DND-41 (cell line): ENCODE data around the gene NFASC.

Experiments
- ATAC-seq: fragments of 200-7000 bp; cut with Tn5 transposase; 3 replicates; pipeline ENCODE4 v1.9.1; 2021; ENCODE audit warnings: low read depth; ENCODE audit not compliant: insufficient read depth
- DNase-seq: peaks from one replicate; pipeline ENCODE4 v3.0.0-alpha.2; 2020
- H2AFZ ChIP-seq: 2 replicates; pipeline ENCODE4 v1.6.0; 2012; ENCODE audit warnings: low read depth, low read length
- H3K27ac ChIP-seq: 2 replicates; pipeline ENCODE4 v1.5.1; 2012; ENCODE audit warnings: low read length, inconsistent platforms
- H3K27me3 ChIP-seq: fragments of 200-600 bp; sonication (generic); 2 replicates; pipeline ENCODE4 v1.6.0; 2012; ENCODE audit warnings: low read length, mild to moderate bottlenecking, inconsistent platforms; ENCODE audit not compliant: insufficient read depth, poor library complexity
- H3K36me3 ChIP-seq: 2 replicates; pipeline ENCODE4 v1.5.1; 2012; ENCODE audit warnings: low read length, inconsistent platforms; ENCODE audit not compliant: insufficient read depth
- H3K4me1 ChIP-seq: 2 replicates; pipeline ENCODE4 v1.5.1; 2012; ENCODE audit warnings: mild to moderate bottlenecking, low read length; ENCODE audit not compliant: insufficient read depth
- H3K4me2 ChIP-seq: 2 replicates; pipeline ENCODE4 v1.6.0; 2012; ENCODE audit warnings: mild to moderate bottlenecking, moderate library complexity, low read length, inconsistent platforms; ENCODE audit not compliant: insufficient read depth
- H3K4me3 ChIP-seq, 2 experiments: fragments of 200-600 bp in 1 of 2; shearing (Covaris generic) in 1 of 2; 2 replicates each; pipeline ENCODE4 v1.5.1; 2012 to 2016; ENCODE audit warnings: inconsistent platforms in 2 of 2, low read length in 2 of 2, mild to moderate bottlenecking in 2 of 2, low read depth in 1 of 2, moderate library complexity in 1 of 2
- H3K79me2 ChIP-seq: 2 replicates; pipeline ENCODE4 v1.6.0; 2012; ENCODE audit warnings: low read length, inconsistent platforms; ENCODE audit not compliant: insufficient read depth
- H3K9ac ChIP-seq: 2 replicates; pipeline ENCODE4 v1.6.0; 2012; ENCODE audit warnings: low read depth, mild to moderate bottlenecking, inconsistent platforms, low read length, moderate library complexity
- H3K9me3 ChIP-seq: 2 replicates; pipeline ENCODE4 v1.5.1; 2012; ENCODE audit warnings: low read length, moderate library complexity, mild to moderate bottlenecking, inconsistent platforms; ENCODE audit not compliant: insufficient read depth, severe bottlenecking
- H4K20me1 ChIP-seq: 2 replicates; pipeline ENCODE4 v1.6.0; 2012; ENCODE audit warnings: low read length; ENCODE audit not compliant: insufficient read depth
- EZH2 ChIP-seq: IDR thresholded peaks from 3 replicates; pipeline ENCODE4 v1.6.1; 2012; ENCODE audit warnings: borderline replicate concordance, low read depth, mild to moderate bottlenecking, moderate library complexity, low read length, inconsistent platforms; ENCODE audit not compliant: severe bottlenecking
- TF ChIP-seq, protein P1 (sequence below): IDR thresholded peaks from 2 replicates; pipeline ENCODE4 v1.5.1; 2012; ENCODE audit warnings: borderline replicate concordance, low read length, moderate library complexity, mild to moderate bottlenecking; ENCODE audit not compliant: poor library complexity, severe bottlenecking; ENCODE audit errors: extremely low read depth

Gene NFASC

DNA sequence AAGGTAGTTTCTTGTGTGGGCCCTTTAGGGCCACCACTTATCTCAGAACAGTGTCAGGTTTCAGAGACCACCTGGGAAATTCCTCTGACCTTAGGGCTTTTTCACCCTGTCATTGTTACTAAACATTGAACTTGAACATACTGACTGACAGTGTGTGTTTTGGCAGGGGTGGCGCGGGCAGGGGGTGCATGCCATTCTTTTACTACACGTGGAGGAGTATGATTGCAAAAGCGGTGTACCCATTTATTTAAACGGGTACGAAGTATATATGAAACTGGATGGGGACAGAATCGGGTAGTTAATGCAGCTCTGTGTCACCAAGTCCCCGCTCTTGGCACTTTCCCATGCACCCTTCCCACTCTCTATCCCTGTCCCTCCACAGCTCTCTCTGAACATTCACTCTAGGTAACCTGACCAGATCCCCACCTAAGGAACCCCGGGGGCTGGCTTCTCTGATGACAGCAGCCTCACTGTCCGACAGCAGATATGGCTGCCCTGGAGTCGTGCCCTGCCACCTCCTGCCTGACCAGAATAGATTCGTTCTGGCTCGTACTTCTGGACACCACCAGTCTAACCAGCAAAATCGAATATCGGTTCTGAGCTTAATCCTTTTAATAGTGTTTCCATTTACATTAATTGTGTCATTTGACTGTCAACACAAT lies 51.3 kb downstream of the NFASC start:
- Histone ChIP-seq H3K27ac (no peak overlapping the region), H4K20me1 (no peaks in the 10 kb centered on the region; the same call in 1 of the 2 replicates), H2AFZ (no peak overlapping the region), H3K4me1 (no peaks in the 10 kb centered on the region), H3K9ac (no peak overlapping the region), H3K27me3 (peaks cover 32% of the 10 kb centered on the region), H3K79me2 (no peaks in the 10 kb centered on the region), H3K9me3 (no peaks in the 10 kb centered on the region), H3K4me3 (no peak overlapping the region), H3K4me2 (no peak overlapping the region), H3K36me3 (no peaks in the 10 kb centered on the region)
- DNase-seq (no peak), ATAC-seq (no peak)
- TF ChIP-seq EZH2 = no peak
- TF ChIP-seq, protein P1, sequence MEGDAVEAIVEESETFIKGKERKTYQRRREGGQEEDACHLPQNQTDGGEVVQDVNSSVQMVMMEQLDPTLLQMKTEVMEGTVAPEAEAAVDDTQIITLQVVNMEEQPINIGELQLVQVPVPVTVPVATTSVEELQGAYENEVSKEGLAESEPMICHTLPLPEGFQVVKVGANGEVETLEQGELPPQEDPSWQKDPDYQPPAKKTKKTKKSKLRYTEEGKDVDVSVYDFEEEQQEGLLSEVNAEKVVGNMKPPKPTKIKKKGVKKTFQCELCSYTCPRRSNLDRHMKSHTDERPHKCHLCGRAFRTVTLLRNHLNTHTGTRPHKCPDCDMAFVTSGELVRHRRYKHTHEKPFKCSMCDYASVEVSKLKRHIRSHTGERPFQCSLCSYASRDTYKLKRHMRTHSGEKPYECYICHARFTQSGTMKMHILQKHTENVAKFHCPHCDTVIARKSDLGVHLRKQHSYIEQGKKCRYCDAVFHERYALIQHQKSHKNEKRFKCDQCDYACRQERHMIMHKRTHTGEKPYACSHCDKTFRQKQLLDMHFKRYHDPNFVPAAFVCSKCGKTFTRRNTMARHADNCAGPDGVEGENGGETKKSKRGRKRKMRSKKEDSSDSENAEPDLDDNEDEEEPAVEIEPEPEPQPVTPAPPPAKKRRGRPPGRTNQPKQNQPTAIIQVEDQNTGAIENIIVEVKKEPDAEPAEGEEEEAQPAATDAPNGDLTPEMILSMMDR = no peak

DNA sequence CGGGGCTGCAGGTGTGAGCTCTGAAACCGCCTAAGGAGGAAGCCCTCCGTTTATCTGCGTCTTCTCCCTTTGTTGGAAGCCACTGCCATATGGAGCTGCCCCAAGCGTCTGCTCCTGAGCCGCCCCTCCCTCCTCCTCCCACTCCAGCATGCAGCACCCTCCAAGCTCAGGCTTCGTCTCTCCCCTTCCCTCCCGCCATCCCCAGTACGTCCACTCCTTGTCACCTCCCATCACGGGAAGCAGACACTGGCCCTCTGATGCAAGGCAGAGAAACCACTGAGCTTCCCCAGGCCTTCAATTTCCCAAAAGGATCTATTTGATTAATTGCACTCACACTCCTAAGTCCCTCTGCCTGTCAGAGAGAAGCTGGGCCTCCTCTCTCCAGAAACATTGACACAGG lies 52.5 kb downstream of the NFASC start:
- no peaks in the 10 kb centered on the region for H3K79me2 ChIP-seq
- no peak overlapping the region for H3K27ac ChIP-seq
- H4K20me1 ChIP-seq = no peaks in the 10 kb centered on the region; the same call in 1 of the 2 replicates
- TF ChIP-seq, protein P1 = no peak
- TF ChIP-seq EZH2 = no peak
- H3K9me3 ChIP-seq = no peaks in the 10 kb centered on the region
- H3K4me3 ChIP-seq = no peak overlapping the region
- no peak for DNase-seq
- H3K27me3 ChIP-seq = peaks cover 32% of the 10 kb centered on the region
- no peak overlapping the region for H2AFZ ChIP-seq
- ATAC-seq = no peak
- H3K9ac ChIP-seq = no peak overlapping the region
- no peaks in the 10 kb centered on the region for H3K36me3 ChIP-seq
- no peak overlapping the region for H3K4me2 ChIP-seq
- H3K4me1 ChIP-seq = no peaks in the 10 kb centered on the region

DNA sequence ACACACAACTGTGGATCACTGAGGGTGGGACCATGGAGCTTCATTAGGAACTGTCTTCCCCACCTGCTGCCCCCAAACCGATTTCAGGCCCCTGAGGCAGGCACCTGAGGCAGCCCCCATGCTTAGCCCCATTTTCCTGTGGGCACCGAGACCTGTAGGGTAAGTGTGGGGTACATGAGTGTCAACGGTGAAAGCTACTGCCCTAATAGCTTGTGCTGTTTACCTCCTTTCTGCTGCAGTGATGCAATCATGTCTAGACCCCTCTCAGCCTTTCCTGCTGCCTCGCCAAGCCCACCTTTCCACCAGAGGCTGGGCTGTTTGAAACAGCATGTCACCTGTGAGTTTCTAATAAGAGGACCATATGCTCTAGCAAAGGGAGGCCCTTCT lies 53.0 kb downstream of the NFASC start:
- Histone ChIP-seq H3K27ac (no peak overlapping the region), H2AFZ (no peak overlapping the region)

More for the DNA sequence above, 53.0 kb downstream of the NFASC start:
- Histone ChIP-seq H3K27me3 (peaks cover 34% of the 10 kb centered on the region), H3K9me3 (no peaks in the 10 kb centered on the region), H3K9ac (no peak overlapping the region), H3K36me3 (no peaks in the 10 kb centered on the region), H3K79me2 (no peaks in the 10 kb centered on the region), H3K4me2 (no peak overlapping the region), H4K20me1 (no peaks in the 10 kb centered on the region; the same call in 1 of the 2 replicates), H3K4me1 (no peaks in the 10 kb centered on the region), H3K4me3 (no peak overlapping the region)
- ATAC-seq = no peak
- TF ChIP-seq, protein P1 = no peak
- TF ChIP-seq EZH2 = no peak
- no peak for DNase-seq
